Activated T-cell treated with anti-CD3 and anti-CD28 coated beads, Interleukin-2, amount 50 U/mL, for 72 hours (primary cell): ENCODE data around the gene TUBB2B. TPM values are rescaled to one million over a fixed set of nuclear protein-coding genes. Genes with fewer than 3 reads are reported as not detected.
"Not testable (repeated sequence)": the region's sequence is repeated elsewhere in the genome, so short reads cannot be mapped to it uniquely, and the experiment has no call there.

Source experiments
- ATAC-seq, 2 donors: fragments of 150-1000 bp; cut with Tn5 transposase; replicated peaks in 1 of 2; 2 replicates each; pipeline ENCODE4 v1.10.0; 2021; ENCODE audit warnings: moderate library complexity in 2 of 2, mild to moderate bottlenecking in 1 of 2
- DNase-seq, 2 donors: peaks; one replicate each; pipeline ENCODE4 v3.0.0; 2021 to 2022; ENCODE audit warnings: mixed read lengths in 1 of 2
- H3K27ac Mint-ChIP-seq: one replicate; pipeline ENCODE4 v1.8.0; 2022; ENCODE audit warnings: mild to moderate bottlenecking, moderate library complexity, mixed read lengths
- H3K27me3 Mint-ChIP-seq: one replicate; pipeline ENCODE4 v1.8.0; 2022; ENCODE audit warnings: low read depth, mixed read lengths
- H3K36me3 Mint-ChIP-seq, 2 donors: one replicate each; pipeline ENCODE4 v1.8.0; 2022; ENCODE audit warnings: mixed read lengths in 2 of 2, mild to moderate bottlenecking in 1 of 2; ENCODE audit not compliant: insufficient read depth in 2 of 2
- H3K4me1 Mint-ChIP-seq: one replicate; pipeline ENCODE4 v1.8.0; 2022; ENCODE audit warnings: low read depth, mixed read lengths
- H3K4me3 Mint-ChIP-seq, 2 donors: one replicate each; pipeline ENCODE4 v1.8.0; 2022; ENCODE audit warnings: mild to moderate bottlenecking in 2 of 2, mixed read lengths in 2 of 2, moderate library complexity in 2 of 2
- H3K9me3 Mint-ChIP-seq, 2 donors: one replicate each; pipeline ENCODE4 v1.8.0; 2022; ENCODE audit warnings: mixed read lengths in 2 of 2
- total RNA-seq, 2 donors: library from RNA; stranded (reverse); gene quantifications; one replicate each; pipeline ENCODE4 v1.2.3, GENCODE V29; 2022

TUBB2B gene
- total RNA-seq, 2 donors from 2014 or later: 0.35 TPM; not detected in 1

DNA sequence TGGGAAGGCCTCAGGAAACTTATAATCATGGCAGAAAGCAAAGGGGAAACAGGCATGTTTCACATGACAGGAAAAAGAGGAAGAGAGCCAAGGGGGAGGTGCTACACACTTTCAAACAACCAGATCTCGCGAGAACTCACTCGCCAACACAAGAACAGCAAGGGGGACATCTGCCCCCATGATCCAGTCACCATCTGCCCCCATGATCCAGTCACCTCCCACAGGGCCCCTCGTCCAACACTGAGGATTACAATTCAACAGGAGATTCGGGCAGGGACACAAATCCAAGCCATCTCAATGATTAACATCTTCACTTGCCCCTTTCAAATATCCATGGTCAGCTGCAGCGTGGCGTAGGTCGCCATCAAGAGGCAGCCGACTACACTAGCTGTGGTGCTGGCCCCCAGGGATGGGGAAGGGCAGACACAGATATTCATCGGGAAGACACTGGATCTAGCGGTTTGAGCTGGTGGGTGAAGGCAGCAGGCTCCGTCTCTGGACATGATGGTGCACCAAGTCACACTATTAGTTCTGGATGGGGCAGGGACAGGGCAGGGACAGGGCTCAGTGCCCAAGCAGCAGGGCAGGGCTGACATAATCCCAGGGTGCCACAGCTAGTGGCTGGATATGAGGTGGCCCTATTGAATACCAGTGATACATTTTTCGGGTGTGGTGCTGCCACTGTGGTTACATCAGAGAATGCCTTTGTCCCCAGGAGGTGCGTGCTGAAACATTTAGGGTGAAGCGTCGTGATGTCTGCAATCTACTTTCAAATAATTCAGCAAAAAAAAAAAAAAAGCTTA is 31.6 kb downstream of the TUBB2B start:
- Mint-ChIP-seq H3K4me3 (no peak overlapping the region), H3K9me3 (peaks cover 0 to 1% of the 10 kb centered on the region in 2 donors), H3K27me3 (peaks cover 7% of the 10 kb centered on the region), H3K36me3 (no peaks in the 10 kb centered on the region), H3K4me1 (no peaks in the 10 kb centered on the region), H3K27ac (no peak overlapping the region)
- no peak for DNase-seq
- ATAC-seq: no peak

DNA sequence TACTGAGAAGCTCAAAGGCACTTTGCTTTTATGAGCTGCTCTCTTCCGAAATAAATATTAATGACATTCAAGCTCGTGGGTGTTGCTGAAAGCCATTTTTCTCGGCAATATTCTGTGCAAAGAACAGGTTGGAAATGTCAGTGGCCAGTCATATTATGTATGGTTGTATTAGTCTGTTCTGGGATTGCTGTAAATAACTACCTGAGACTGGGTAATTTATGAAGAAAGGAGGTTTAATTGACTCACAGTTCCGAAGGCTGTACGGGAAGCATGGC is 32.1 kb downstream of the TUBB2B start:
- peaks cover 0 to 1% of the 10 kb centered on the region in 2 donors for H3K9me3 Mint-ChIP-seq
- H3K4me1 Mint-ChIP-seq: no peaks in the 10 kb centered on the region
- H3K27me3 Mint-ChIP-seq: peaks cover 4% of the 10 kb centered on the region
- no peak for ATAC-seq
- H3K27ac Mint-ChIP-seq: no peak overlapping the region
- no peak overlapping the region for H3K4me3 Mint-ChIP-seq
- H3K36me3 Mint-ChIP-seq: no peaks in the 10 kb centered on the region
- DNase-seq: no peak

DNA sequence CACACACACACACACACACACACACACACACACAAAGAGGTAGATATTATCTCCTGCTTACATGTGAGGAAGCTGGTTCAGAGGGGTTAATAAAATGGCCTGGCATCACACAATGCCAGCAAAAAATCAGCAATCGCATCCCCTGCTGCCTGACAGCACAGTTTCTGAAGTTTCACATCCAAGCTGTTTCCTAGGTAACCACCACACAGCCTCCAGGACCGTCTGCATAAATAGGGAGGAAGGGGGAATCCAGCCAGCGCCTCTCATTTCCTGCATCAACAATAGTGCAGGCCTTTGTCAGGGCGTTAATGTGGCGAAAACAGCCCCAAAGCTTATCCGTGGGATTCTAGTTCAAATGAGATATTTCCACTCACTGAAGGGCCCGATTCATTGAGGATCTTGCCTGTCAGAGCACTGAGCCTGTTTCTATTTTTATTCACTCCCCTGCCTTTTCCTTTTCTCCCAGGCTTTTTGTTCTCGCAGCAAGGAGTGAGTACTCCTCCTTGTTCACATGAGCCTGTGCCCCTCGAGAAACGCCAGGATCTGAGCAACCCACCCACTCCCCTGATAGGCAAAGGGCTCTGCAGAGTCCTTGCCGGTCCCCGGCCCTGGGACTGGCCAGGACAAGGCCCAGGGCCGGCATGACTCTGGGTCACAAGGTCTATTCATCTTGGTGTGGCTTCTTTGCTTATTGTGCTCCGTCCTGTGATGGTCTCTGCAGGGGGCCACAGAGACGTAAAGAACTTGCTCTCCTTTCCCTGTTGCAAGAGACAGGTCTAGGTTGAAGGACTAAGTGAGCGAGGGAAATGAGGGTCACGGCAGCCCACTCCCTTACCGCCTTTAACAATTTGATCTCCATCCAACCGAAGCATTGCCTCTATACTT is 32.7 kb downstream of the TUBB2B start:
- no peak overlapping the region for H3K27ac Mint-ChIP-seq
- ATAC-seq (peak in 1 of 2 donors; percentile 38), DNase-seq (no peak)
- H3K27me3 Mint-ChIP-seq: no peaks in the 10 kb centered on the region
- H3K4me1 Mint-ChIP-seq: no peaks in the 10 kb centered on the region
- no peaks in the 10 kb centered on the region for H3K36me3 Mint-ChIP-seq
- peaks cover 0 to 1% of the 10 kb centered on the region in 2 donors for H3K9me3 Mint-ChIP-seq
- H3K4me3 Mint-ChIP-seq: no peak overlapping the region

DNA sequence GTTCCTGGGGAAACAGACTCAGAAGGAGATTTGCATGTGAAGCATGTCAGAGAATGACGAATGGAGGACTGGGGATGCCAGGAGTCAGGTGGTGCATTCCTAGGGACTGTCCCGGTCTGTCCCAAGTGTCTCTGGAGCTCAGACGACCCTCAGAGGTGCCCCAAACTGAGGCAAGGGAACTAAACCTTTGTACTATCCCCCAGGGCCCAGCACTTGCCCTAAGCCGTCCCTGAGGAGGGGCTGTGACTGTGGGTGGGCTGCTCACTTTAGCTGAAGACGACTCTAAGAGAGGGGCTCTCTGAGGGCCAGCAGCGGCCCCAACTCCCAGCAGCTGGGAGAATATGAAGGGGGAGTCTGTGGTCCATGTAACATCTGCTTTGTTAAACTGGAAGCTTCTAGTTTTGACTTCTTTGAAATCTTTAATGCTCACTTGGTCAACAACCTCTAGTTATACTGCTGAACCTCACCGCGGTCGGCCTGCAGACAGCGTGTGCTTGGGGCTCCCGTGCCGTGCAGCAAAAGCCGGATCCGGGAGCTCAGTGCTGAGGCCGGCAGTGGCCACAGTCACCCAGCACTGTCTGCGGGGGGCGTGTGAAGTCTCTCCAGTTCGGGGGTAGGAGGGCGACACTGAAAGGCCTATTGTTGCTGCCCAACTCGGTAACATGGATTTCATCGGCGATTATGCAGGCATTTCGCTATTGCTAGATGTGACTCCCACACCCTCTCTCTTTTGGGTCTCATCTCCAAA is 34.2 kb downstream of the TUBB2B start:
- H3K4me3 Mint-ChIP-seq: no peak overlapping the region
- no peak overlapping the region for H3K27ac Mint-ChIP-seq
- DNase-seq (no peak), ATAC-seq (no peak)
- peaks cover 5% of the 10 kb centered on the region for H3K27me3 Mint-ChIP-seq
- no peaks in the 10 kb centered on the region for H3K9me3 Mint-ChIP-seq
- H3K36me3 Mint-ChIP-seq: no peaks in the 10 kb centered on the region
- no peaks in the 10 kb centered on the region for H3K4me1 Mint-ChIP-seq

DNA sequence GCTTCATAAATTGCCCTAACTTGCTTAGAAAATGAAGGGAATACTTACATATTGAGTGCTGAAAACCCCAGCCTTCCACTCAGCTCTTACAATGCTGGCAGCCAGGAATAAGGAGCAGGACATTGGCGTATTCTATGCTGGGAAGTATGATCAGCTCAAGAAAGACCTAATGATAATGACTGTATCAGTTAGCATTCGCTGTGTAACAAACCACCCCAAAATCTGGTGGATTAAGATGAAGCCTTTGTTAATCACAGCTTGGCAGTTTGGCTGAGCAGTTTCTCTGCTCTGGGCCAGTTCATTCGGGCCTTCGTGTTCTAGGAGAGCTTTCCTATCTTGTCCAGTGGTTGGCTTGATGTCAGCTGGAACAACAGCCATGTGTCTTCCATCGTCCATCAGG is 36.7 kb downstream of the TUBB2B start:
- no peak for ATAC-seq
- Mint-ChIP-seq H3K4me3 (no peak overlapping the region), H3K4me1 (no peaks in the 10 kb centered on the region), H3K27me3 (peaks cover 13% of the 10 kb centered on the region), H3K27ac (no peak overlapping the region), H3K9me3 (no peaks in the 10 kb centered on the region), H3K36me3 (no peaks in the 10 kb centered on the region)
- no peak for DNase-seq

- H3K4me3 Mint-ChIP-seq: no peak overlapping the region
- DNase-seq (no peak), ATAC-seq (no peak)
- peaks cover 19% of the 10 kb centered on the region for H3K27me3 Mint-ChIP-seq
- no peaks in the 10 kb centered on the region for H3K9me3 Mint-ChIP-seq
- H3K36me3 Mint-ChIP-seq: no peaks in the 10 kb centered on the region
- H3K4me1 Mint-ChIP-seq: no peaks in the 10 kb centered on the region
- H3K27ac Mint-ChIP-seq: no peak overlapping the region
Observed at GRCh38 chr6:3190056-3190455, 37.4 kb downstream of the TUBB2B start.

DNA sequence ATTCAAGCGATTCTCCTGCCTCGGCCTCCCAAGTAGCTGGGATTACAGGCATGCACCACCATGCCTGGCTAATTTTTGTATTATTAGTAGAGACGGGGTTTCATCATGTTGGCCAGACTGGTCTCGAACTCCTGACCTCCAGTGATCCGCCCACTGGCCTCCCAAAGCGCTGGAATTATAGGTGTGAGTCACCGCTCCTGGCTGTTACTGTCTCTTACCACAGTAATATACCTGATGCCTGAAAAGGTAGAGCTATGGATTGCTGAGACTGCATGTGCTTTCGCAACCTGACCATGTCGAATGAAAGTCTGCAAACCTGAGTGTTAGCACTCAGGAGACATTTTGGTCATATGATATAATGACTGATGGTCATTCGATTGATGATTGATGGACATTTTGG is 38.3 kb downstream of the TUBB2B start:
- not testable (repeated sequence) for ATAC-seq, H3K4me1 Mint-ChIP-seq, H3K9me3 Mint-ChIP-seq, H3K4me3 Mint-ChIP-seq, H3K36me3 Mint-ChIP-seq, DNase-seq, H3K27ac Mint-ChIP-seq
- H3K27me3 Mint-ChIP-seq: peaks cover 26% of the 10 kb centered on the region

DNA sequence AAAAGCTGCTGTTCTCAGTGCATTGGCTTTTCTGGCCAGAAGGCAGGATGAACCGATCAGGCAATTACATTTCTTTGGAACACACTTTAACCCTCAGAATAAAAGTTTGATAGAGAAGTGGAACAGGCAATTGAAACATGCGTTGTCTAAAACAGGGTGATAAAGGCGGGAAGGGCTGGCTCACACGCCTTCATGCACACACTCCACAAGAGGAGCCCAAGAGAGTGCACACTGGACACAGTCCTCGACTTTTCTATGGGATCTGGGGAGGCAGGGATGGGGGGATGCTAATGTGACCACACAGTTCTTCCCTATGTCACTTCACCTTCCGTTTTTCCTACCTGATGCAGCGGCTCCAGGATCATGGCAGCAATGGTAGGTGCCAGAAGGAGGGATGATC is 39.2 kb downstream of the TUBB2B start:
- Mint-ChIP-seq H3K9me3 (no peaks in the 10 kb centered on the region), H3K4me1 (no peaks in the 10 kb centered on the region), H3K36me3 (no peaks in the 10 kb centered on the region), H3K4me3 (no peak overlapping the region), H3K27me3 (peaks cover 27% of the 10 kb centered on the region), H3K27ac (no peak overlapping the region)
- ATAC-seq (no peak), DNase-seq (no peak)

DNA sequence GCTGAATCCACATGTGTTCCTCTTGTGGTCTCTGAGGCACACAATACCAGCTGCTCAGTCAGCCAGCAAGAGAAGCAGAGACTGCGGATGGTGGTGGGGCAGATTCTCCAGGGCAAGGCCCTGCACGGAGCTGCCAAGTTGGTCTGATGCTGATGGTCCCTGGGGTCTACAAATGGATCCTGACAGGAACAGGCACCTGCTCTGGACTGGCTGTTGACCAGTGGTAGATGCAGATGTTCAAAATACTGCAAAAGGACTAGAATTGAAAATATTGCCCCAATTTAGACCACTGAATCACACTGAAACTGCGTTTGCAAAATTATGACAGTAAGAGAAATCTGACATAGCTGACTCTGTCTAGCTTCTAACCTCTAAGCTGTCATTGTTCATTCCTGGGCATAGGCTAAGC is 40.5 kb downstream of the TUBB2B start:
- Mint-ChIP-seq H3K27me3 (peaks cover 27% of the 10 kb centered on the region), H3K9me3 (no peaks in the 10 kb centered on the region), H3K4me1 (no peaks in the 10 kb centered on the region), H3K4me3 (no peak overlapping the region), H3K27ac (no peak overlapping the region), H3K36me3 (no peaks in the 10 kb centered on the region)
- DNase-seq (no peak), ATAC-seq (no peak)

- Mint-ChIP-seq H3K4me3 (no peak overlapping the region), H3K36me3 (no peaks in the 10 kb centered on the region), H3K9me3 (no peaks in the 10 kb centered on the region), H3K27me3 (peaks cover 22% of the 10 kb centered on the region), H3K27ac (no peak overlapping the region), H3K4me1 (no peaks in the 10 kb centered on the region)
- DNase-seq (no peak), ATAC-seq (no peak)
Observed at GRCh38 chr6:3183066-3183465, 44.4 kb downstream of the TUBB2B start.

- ATAC-seq: no peak
Observed at GRCh38 chr6:3181105-3181504, 46.3 kb downstream of the TUBB2B start.

GRCh38 chr6:3179945-3180344 is 47.5 kb downstream of the TUBB2B start:
- ATAC-seq, DNase-seq, H3K27ac Mint-ChIP-seq, H3K9me3 Mint-ChIP-seq, H3K36me3 Mint-ChIP-seq, H3K4me1 Mint-ChIP-seq: not testable (repeated sequence)
- Mint-ChIP-seq H3K27me3 (peaks cover 16% of the 10 kb centered on the region), H3K4me3 (peak overlapping the region; percentile 55 to 65)

More at GRCh38 chr6:3181105-3181504, 46.3 kb downstream of the TUBB2B start:
- no peaks in the 10 kb centered on the region for H3K36me3 Mint-ChIP-seq
- no peak overlapping the region for H3K4me3 Mint-ChIP-seq
- no peak overlapping the region for H3K27ac Mint-ChIP-seq
- no peaks in the 10 kb centered on the region for H3K9me3 Mint-ChIP-seq
- peaks cover 18% of the 10 kb centered on the region for H3K27me3 Mint-ChIP-seq
- peaks cover 7% of the 10 kb centered on the region for H3K4me1 Mint-ChIP-seq
- no peak for DNase-seq

DNA sequence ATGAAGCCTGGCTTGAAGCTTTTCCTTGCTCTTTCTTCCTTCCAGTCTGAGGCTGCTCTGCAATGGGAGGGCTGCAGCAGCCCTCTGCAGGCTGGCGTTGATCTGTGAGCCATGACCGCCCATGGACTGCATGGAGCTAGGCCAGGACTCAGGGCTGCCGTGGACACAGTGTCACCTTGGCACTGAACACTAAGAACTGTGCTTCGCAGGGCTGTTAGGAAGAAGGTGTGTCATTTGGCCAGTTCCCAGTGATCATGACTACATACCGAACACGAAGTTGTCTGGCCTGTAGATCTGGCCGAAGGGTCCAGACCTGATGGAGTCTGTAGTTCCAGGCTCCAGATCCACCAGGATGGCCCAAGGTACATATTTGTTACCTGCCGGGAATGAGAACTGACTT is 48.8 kb downstream of the TUBB2B start:
- not testable (repeated sequence) for H3K9me3 Mint-ChIP-seq, H3K4me3 Mint-ChIP-seq, H3K27ac Mint-ChIP-seq, H3K4me1 Mint-ChIP-seq, H3K27me3 Mint-ChIP-seq, H3K36me3 Mint-ChIP-seq, DNase-seq, ATAC-seq
